ENCODE measurements around the gene VKORC1L1.

DNA sequence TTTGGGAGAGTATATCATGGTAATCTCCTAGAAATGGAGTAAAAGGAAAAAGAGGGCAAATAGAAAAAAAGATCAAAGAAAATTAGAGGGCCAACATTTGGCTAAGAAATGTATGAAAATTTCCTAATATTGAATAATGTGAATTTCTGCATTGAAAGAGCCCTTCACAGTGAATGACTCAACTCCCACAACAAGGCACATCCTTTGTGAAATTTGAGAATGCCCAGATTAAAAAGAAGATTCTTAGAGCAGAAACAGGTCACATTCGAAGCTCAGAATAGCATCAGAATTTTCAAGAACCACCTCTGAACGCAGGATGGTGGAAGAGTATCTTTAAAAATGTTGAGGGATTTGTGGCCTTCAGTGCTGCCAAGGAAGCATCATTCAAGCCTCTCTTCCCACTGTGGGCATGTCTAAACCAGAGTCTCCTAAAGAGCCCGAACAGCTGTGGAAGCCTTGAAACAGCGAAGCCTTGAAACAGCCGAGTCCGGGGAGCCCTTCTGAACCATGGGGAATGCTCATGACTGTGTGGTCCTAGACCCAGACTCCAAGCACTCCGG lies 65.5 kb downstream of the VKORC1L1 start:
- TF ChIP-seq, protein P1, sequence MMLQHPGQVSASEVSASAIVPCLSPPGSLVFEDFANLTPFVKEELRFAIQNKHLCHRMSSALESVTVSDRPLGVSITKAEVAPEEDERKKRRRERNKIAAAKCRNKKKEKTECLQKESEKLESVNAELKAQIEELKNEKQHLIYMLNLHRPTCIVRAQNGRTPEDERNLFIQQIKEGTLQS (IDR thresholded peaks at IDR 0.05): no peak
- no peak for TF ChIP-seq POLR2AphosphoS5 (IDR thresholded peaks at IDR 0.05; ENCODE audit: low read depth, low read length)
- no peak for TF ChIP-seq CTCF (IDR thresholded peaks at IDR 0.05 in 2 of 3, conservative IDR thresholded peaks at IDR 0.05 in 1 of 3; ENCODE audit: borderline replicate concordance in 1 of 3, insufficient read depth in 1 of 3, low read depth in 2 of 3, low read length in 2 of 3)
- TF ChIP-seq EZH2phosphoT487 (IDR thresholded peaks at IDR 0.05; ENCODE audit: borderline replicate concordance): no peak
- TF ChIP-seq POLR2A (IDR thresholded peaks at IDR 0.05; ENCODE audit: borderline replicate concordance, extremely low read depth, insufficient read depth, insufficient read length): no peak
- TF ChIP-seq EZH2 (IDR thresholded peaks at IDR 0.05): no peak
- no peak for TF ChIP-seq YY1 (IDR thresholded peaks at IDR 0.05; ENCODE audit: extremely low read depth, insufficient replicate concordance, low read depth, low read length)
- TF ChIP-seq SIN3A (IDR thresholded peaks at IDR 0.05; ENCODE audit: low read depth): no peak

All from HCT116 (cell line).